ENCODE data around the gene KCNIP4. TPM values are rescaled to one million over a fixed set of nuclear protein-coding genes. Genes with fewer than 3 reads are reported as not detected.

KCNIP4 gene
- polyA plus RNA-seq, 1 donor (not counting 4 experiments of a cell fraction or from before 2014, with no cell fraction given): 0.07 TPM

DNA sequence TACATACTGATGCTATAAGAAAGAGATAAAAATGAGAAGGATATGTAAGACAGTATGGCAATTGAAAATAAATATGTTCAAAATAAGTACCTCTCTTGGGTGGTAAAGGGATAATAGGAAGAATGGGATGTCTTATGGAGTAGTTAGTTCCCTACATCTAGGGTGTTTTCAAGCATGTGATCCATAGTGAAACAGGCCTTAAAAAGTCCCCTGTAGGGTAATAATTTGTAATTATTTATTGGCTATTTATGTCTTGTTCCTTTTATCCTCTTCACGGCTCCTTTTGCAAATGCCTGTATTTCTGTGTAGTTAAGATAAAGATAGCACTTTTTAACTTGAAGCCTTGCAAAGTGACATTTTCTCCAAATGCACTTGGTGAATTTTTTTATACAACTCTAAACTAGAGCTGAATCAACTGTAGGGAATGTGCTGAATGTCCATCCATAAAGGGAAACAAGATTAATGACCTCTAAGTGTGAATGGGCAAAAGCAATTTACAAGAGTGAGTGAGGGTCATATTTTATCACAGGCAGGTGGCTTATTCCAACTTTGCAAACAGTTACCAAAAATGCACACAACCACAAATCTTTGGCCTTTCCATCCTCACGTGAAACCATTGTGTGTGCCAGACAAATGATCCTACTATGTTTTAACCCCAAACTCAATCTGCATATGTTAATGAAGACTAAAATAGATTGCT, 299.0 kb downstream of the KCNIP4 start:
- no peaks in the 10 kb centered on the region for H3K36me3 ChIP-seq (ENCODE audit: control insufficient read depth in 2 of 2, extremely low read depth in 1 of 2, insufficient read depth in 2 of 2, low read length in 2 of 2)
- H3K4me2 ChIP-seq (ENCODE audit: control insufficient read depth, extremely low read depth, insufficient read depth, low read depth, low read length): no peak overlapping the region
- no peaks in the 10 kb centered on the region for H3K4me1 ChIP-seq (ENCODE audit: control insufficient read depth, extremely low read depth, insufficient read depth, low read length)
- no peaks in the 10 kb centered on the region for H3K9me3 ChIP-seq (ENCODE audit: control insufficient read depth, low read depth, low read length)
- no peak overlapping the region for H3K4me3 ChIP-seq (ENCODE audit: control insufficient read depth in 2 of 3, extremely low read depth in 1 of 3, insufficient read depth in 2 of 3, low read depth in 1 of 3, low read length in 3 of 3)
- no peak overlapping the region for H3K9ac ChIP-seq (ENCODE audit: control insufficient read depth, extremely low read depth, insufficient read depth, low read length)
- dilution Hi-C loops (cut with MboI; ENCODE audit: extremely low pct_ligation_motif_present, low sequenced_read_pairs): no loop called here
- H3K27me3 ChIP-seq (ENCODE audit: control insufficient read depth, extremely low read depth, insufficient read depth, low read length): no peaks in the 10 kb centered on the region
- no peak overlapping the region for H2AFZ ChIP-seq (ENCODE audit: control insufficient read depth, low read length)
- FAIRE-seq (no peak), DNase-seq (ENCODE audit: low read depth, low spot score) (no peak)
- H3K79me2 ChIP-seq (ENCODE audit: control insufficient read depth, insufficient read depth, low read length): no peaks in the 10 kb centered on the region
- no peaks in the 10 kb centered on the region for H4K20me1 ChIP-seq (ENCODE audit: control insufficient read depth, extremely low read depth, insufficient read depth, low read length)
- no peak for TF ChIP-seq EZH2 (IDR thresholded peaks at IDR 0.05; ENCODE audit: low read length)
- TF ChIP-seq, protein P1, sequence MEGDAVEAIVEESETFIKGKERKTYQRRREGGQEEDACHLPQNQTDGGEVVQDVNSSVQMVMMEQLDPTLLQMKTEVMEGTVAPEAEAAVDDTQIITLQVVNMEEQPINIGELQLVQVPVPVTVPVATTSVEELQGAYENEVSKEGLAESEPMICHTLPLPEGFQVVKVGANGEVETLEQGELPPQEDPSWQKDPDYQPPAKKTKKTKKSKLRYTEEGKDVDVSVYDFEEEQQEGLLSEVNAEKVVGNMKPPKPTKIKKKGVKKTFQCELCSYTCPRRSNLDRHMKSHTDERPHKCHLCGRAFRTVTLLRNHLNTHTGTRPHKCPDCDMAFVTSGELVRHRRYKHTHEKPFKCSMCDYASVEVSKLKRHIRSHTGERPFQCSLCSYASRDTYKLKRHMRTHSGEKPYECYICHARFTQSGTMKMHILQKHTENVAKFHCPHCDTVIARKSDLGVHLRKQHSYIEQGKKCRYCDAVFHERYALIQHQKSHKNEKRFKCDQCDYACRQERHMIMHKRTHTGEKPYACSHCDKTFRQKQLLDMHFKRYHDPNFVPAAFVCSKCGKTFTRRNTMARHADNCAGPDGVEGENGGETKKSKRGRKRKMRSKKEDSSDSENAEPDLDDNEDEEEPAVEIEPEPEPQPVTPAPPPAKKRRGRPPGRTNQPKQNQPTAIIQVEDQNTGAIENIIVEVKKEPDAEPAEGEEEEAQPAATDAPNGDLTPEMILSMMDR (optimal IDR thresholded peaks at IDR 0.05 in 1 of 3, IDR thresholded peaks at IDR 0.05 in 1 of 3, conservative IDR thresholded peaks at IDR 0.05 in 1 of 3; ENCODE audit: extremely low read depth in 1 of 3, insufficient read depth in 2 of 3, low read length in 3 of 3): no peak
- H3K27ac ChIP-seq (ENCODE audit: control insufficient read depth, insufficient read depth, low read length): no peak overlapping the region
- H3K9me1 ChIP-seq (ENCODE audit: control insufficient read depth, extremely low read depth, insufficient read depth, low read length): no peaks in the 10 kb centered on the region

DNA sequence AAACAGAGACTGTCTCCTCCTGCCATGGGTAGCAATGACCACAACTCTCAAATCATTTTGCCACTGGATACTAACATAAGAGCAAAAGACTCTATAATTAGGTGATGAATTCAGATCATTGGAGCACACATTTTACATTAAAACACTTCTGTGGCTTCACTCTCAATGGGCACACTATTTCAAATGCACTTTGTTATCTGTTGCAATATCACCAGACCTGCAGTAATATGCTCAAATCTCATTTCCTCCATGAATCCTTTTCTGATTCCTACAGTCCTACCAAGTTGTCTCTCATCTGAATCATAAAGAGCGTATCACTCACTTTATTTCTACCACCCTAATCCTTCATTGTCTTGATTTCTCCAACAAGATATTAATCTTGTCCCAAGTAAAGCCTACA, 302.8 kb downstream of the KCNIP4 start:
- Histone ChIP-seq H4K20me1 (ENCODE audit: control insufficient read depth, extremely low read depth, insufficient read depth, low read length) (no peaks in the 10 kb centered on the region), H3K4me2 (ENCODE audit: control insufficient read depth, extremely low read depth, insufficient read depth, low read depth, low read length) (no peak overlapping the region), H3K9ac (ENCODE audit: control insufficient read depth, extremely low read depth, insufficient read depth, low read length) (no peak overlapping the region), H3K9me3 (ENCODE audit: control insufficient read depth, low read depth, low read length) (no peaks in the 10 kb centered on the region), H3K36me3 (ENCODE audit: control insufficient read depth in 2 of 2, extremely low read depth in 1 of 2, insufficient read depth in 2 of 2, low read length in 2 of 2) (no peaks in the 10 kb centered on the region), H3K4me3 (ENCODE audit: control insufficient read depth in 2 of 3, extremely low read depth in 1 of 3, insufficient read depth in 2 of 3, low read depth in 1 of 3, low read length in 3 of 3) (no peak overlapping the region), H3K79me2 (ENCODE audit: control insufficient read depth, insufficient read depth, low read length) (no peaks in the 10 kb centered on the region), H2AFZ (ENCODE audit: control insufficient read depth, low read length) (no peak overlapping the region), H3K9me1 (ENCODE audit: control insufficient read depth, extremely low read depth, insufficient read depth, low read length) (no peaks in the 10 kb centered on the region), H3K4me1 (ENCODE audit: control insufficient read depth, extremely low read depth, insufficient read depth, low read length) (no peaks in the 10 kb centered on the region), H3K27me3 (ENCODE audit: control insufficient read depth, extremely low read depth, insufficient read depth, low read length) (no peaks in the 10 kb centered on the region), H3K27ac (ENCODE audit: control insufficient read depth, insufficient read depth, low read length) (no peak overlapping the region)
- no peak for DNase-seq (ENCODE audit: low read depth, low spot score)
- dilution Hi-C loops (cut with MboI; ENCODE audit: extremely low pct_ligation_motif_present, low sequenced_read_pairs): no loop called here
- no peak for FAIRE-seq
- no peak for TF ChIP-seq EZH2 (IDR thresholded peaks at IDR 0.05; ENCODE audit: low read length)
- TF ChIP-seq, protein P1 (optimal IDR thresholded peaks at IDR 0.05 in 1 of 3, IDR thresholded peaks at IDR 0.05 in 1 of 3, conservative IDR thresholded peaks at IDR 0.05 in 1 of 3; ENCODE audit: extremely low read depth in 1 of 3, insufficient read depth in 2 of 3, low read length in 3 of 3): no peak

All from keratinocyte (primary cell).